ENCODE data around the gene HTR3D. TPM values are rescaled to one million over a fixed set of nuclear protein-coding genes. Genes with fewer than 3 reads are reported as not detected.

Gene HTR3D
- total RNA-seq, 2 donors from 2014 or later = not detected

DNA sequence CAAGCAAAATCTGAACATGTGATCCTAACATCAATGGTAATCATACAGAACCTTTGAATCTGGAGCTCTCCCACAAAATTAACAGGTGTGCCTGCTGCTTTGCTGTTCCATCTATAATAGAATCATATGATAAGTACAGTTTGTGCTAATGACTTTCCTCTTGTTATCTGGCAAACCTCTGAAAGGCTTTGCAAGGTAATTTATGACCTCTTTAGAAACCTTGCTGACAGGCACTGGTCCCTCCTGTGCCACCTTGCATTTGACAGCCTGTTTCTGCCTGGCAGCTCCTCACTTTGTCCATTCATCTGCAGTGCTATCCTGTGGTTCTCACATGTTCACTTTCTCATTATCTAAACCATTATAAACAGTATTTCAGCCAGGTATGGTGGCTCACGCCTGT is 11.1 kb downstream of the HTR3D start:
- no peak for ATAC-seq (ENCODE audit: insufficient number of reproducible peaks, low FRiP score, low read depth)

DNA sequence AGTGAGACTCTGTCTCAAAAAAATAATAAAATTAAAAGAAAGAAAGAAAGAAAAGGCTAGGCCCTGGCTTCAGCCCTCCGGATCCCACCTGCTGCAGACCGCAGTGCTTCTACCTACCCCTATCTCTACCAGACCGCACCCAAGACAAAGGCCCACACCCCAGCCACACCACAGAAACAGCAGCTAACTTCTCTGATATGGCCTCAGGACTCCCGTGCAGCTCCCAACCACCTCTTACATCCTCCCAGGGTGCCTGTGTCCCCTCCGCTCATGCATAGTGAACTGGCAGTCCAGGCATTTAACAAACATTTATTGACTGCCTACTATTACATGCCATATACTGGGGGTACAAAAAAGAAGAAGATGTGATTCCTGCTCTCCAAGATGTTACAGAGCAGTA is 14.5 kb downstream of the HTR3D start:
- Histone ChIP-seq H3K36me3 (no peaks in the 10 kb centered on the region), H3K27me3 (replicated peaks; ENCODE audit: insufficient read depth) (no peaks in the 10 kb centered on the region), H3K4me3 (no peak overlapping the region), H3K9me3 (no peaks in the 10 kb centered on the region), H3K27ac (no peak overlapping the region), H3K4me1 (ENCODE audit: control insufficient read depth in 1 of 2, low read depth in 2 of 2) (no peaks in the 10 kb centered on the region)
- no peak for TF ChIP-seq CTCF (IDR thresholded peaks at IDR 0.05)
- DNase-seq (ENCODE audit: low spot score) (no peak), ATAC-seq (ENCODE audit: insufficient number of reproducible peaks, low FRiP score, low read depth) (no peak)

More for the DNA sequence above, 11.1 kb downstream of the HTR3D start:
- no peaks in the 10 kb centered on the region for H3K9me3 ChIP-seq
- no peak for TF ChIP-seq CTCF (IDR thresholded peaks at IDR 0.05)
- H3K4me1 ChIP-seq (ENCODE audit: control insufficient read depth in 1 of 2, low read depth in 2 of 2) = no peaks in the 10 kb centered on the region
- H3K27me3 ChIP-seq (replicated peaks; ENCODE audit: insufficient read depth) = no peaks in the 10 kb centered on the region
- DNase-seq (ENCODE audit: low spot score) = no peak
- no peak overlapping the region for H3K27ac ChIP-seq
- no peak overlapping the region for H3K4me3 ChIP-seq
- no peaks in the 10 kb centered on the region for H3K36me3 ChIP-seq

GRCh38 chr3:184050217-184050847 is 18.8 kb downstream of the HTR3D start:
- ATAC-seq (ENCODE audit: insufficient number of reproducible peaks, low FRiP score, low read depth) (no peak), DNase-seq (ENCODE audit: low spot score) (no peak)
- no peaks in the 10 kb centered on the region for H3K4me1 ChIP-seq (ENCODE audit: control insufficient read depth in 1 of 2, low read depth in 2 of 2)
- H3K4me3 ChIP-seq = no peak overlapping the region
- H3K9me3 ChIP-seq = no peaks in the 10 kb centered on the region
- H3K27ac ChIP-seq = no peak overlapping the region
- no peaks in the 10 kb centered on the region for H3K27me3 ChIP-seq (replicated peaks; ENCODE audit: insufficient read depth)
- H3K36me3 ChIP-seq = no peaks in the 10 kb centered on the region
- no peak for TF ChIP-seq CTCF (IDR thresholded peaks at IDR 0.05)

DNA sequence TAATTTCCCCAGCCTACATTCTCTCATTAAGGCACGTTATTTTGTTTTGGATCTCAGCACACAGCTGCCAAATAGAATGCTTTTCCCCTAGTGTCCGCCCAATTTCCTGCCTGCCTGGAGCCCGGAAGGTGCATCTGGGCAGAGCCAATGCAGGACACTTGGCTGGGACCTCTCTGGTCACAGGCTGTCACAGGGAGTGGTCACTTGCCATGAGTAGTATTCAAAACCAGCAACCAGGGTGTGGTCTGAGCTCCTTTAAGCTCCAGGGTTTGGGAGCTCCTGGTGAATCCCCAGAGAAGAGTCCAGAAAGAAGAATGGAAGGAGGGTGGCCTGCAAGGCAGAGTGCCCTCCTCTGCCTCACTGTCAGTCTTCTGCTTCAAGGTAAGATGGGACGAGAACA is 21.2 kb downstream of the HTR3D start, which contains the start of gene HTR3C:
Gene HTR3C, plus strand, starts transcription at position 281 of the 400 bp plus-strand sequence. Its CDS starts 34 bp downstream, at position 315.
- DNase-seq (ENCODE audit: low spot score) (no peak), ATAC-seq (ENCODE audit: insufficient number of reproducible peaks, low FRiP score, low read depth) (no peak)
- Histone ChIP-seq H3K4me1 (ENCODE audit: control insufficient read depth in 1 of 2, low read depth in 2 of 2) (no peaks in the 10 kb centered on the region), H3K27ac (no peak within 1 kb of the TSS), H3K27me3 (replicated peaks; ENCODE audit: insufficient read depth) (no peaks in the 10 kb centered on the region), H3K36me3 (no peaks in the 10 kb centered on the region), H3K4me3 (no peak within 1 kb of the TSS), H3K9me3 (no peaks in the 10 kb centered on the region)
- TF ChIP-seq CTCF (IDR thresholded peaks at IDR 0.05) = no peak

- Histone ChIP-seq H3K36me3 (no peaks in the 10 kb centered on the region), H3K27ac (no peak overlapping the region), H3K9me3 (no peaks in the 10 kb centered on the region), H3K4me1 (ENCODE audit: control insufficient read depth in 1 of 2, low read depth in 2 of 2) (no peaks in the 10 kb centered on the region), H3K4me3 (no peak overlapping the region), H3K27me3 (replicated peaks; ENCODE audit: insufficient read depth) (no peaks in the 10 kb centered on the region)
- DNase-seq (ENCODE audit: low spot score) (no peak), ATAC-seq (ENCODE audit: insufficient number of reproducible peaks, low FRiP score, low read depth) (no peak)
- no peak for TF ChIP-seq CTCF (IDR thresholded peaks at IDR 0.05)
Measured at GRCh38 chr3:184058029-184058428, 26.5 kb downstream of the HTR3D start.
